ENCODE data around the gene AKTIP. TPM values are rescaled to one million over a fixed set of nuclear protein-coding genes. Genes with fewer than 3 reads are reported as not detected.

The AKTIP gene
- total RNA-seq, 1 experiment from 2014 or later: 26.2 TPM

DNA sequence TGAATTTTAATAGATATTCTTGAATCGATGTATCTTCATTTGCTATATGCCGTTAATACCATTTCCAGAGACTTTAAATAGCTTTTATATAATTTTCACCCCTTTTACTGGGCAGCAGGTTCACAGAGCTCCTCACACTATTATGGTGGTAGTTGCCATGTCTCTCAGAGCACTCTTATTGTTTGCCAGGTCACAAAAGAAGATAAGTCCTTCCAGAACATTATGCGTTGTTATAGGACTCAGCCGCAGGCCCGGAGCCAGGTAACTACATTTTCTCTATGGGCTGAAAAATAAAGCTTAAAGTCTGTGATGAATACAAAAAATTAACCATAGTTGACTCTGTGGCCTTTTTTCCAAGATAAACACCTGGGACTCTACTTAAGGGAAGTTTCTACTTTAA lies 24.0 kb downstream of the AKTIP start:
- H3K23me2 ChIP-seq (ENCODE audit: insufficient read length, low read depth, low read length, poor library complexity, severe bottlenecking): no peaks in the 10 kb centered on the region
- H2BK12ac ChIP-seq (ENCODE audit: insufficient read length, low read depth, low read length): no peak overlapping the region
- no peaks in the 10 kb centered on the region for H3K4me1 ChIP-seq (ENCODE audit: insufficient read depth, low read length)
- no peak overlapping the region for H3K4ac ChIP-seq (ENCODE audit: low read depth, low read length)
- H2BK5ac ChIP-seq (ENCODE audit: insufficient read length, low read length): no peak overlapping the region
- H2AK5ac ChIP-seq (ENCODE audit: insufficient read length, low read length): no peak overlapping the region
- H3K9ac ChIP-seq (ENCODE audit: extremely low read depth, insufficient read length, low read length): no peak overlapping the region
- Mint-ChIP-seq H3K4me1 (no peaks in the 10 kb centered on the region), H3K36me3 (ENCODE audit: insufficient read depth in 1 of 3, low read depth in 3 of 3) (peaks cover 29 to 66% (median 65%) of the 10 kb centered on the region in 3 experiments; a peak in 6 of 7 replicates), H3K27me3 (ENCODE audit: low read depth) (no peaks in the 10 kb centered on the region), H3K27ac (no peak overlapping the region), H3K9me3 (no peaks in the 10 kb centered on the region), H3K4me3 (no peak overlapping the region)
- DNase-seq: no peak
- H3K14ac ChIP-seq (ENCODE audit: insufficient read depth, low read length): no peak overlapping the region
- H2BK15ac ChIP-seq (ENCODE audit: low read depth, low read length): no peak overlapping the region
- no peak overlapping the region for H3K4me2 ChIP-seq (ENCODE audit: insufficient read depth, insufficient read length, low read length)
- no peak overlapping the region for H3K56ac ChIP-seq (ENCODE audit: insufficient read length, low read depth, low read length)
- H4K5ac ChIP-seq (ENCODE audit: insufficient read length, low read depth, low read length): no peak overlapping the region
- WGBS (ENCODE audit: extremely low coverage, insufficient read length, low lambda C conversion rate): no CpG with 5 or more reads among the region's 5 CpGs
- H3K27me3 ChIP-seq (ENCODE audit: insufficient read depth, low read length): no peaks in the 10 kb centered on the region
- no peak overlapping the region for H4K91ac ChIP-seq (ENCODE audit: insufficient read length, low read depth, low read length)
- no peaks in the 10 kb centered on the region for H3K79me1 ChIP-seq (ENCODE audit: insufficient read depth, low read depth, low read length, poor library complexity, severe bottlenecking)
- TF ChIP-seq, protein P1, sequence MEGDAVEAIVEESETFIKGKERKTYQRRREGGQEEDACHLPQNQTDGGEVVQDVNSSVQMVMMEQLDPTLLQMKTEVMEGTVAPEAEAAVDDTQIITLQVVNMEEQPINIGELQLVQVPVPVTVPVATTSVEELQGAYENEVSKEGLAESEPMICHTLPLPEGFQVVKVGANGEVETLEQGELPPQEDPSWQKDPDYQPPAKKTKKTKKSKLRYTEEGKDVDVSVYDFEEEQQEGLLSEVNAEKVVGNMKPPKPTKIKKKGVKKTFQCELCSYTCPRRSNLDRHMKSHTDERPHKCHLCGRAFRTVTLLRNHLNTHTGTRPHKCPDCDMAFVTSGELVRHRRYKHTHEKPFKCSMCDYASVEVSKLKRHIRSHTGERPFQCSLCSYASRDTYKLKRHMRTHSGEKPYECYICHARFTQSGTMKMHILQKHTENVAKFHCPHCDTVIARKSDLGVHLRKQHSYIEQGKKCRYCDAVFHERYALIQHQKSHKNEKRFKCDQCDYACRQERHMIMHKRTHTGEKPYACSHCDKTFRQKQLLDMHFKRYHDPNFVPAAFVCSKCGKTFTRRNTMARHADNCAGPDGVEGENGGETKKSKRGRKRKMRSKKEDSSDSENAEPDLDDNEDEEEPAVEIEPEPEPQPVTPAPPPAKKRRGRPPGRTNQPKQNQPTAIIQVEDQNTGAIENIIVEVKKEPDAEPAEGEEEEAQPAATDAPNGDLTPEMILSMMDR (conservative IDR thresholded peaks at IDR 0.05): no peak
- no peak overlapping the region for H3K18ac ChIP-seq (ENCODE audit: insufficient read length, low read depth, low read length)
- H3K79me2 ChIP-seq (ENCODE audit: insufficient read depth, low read length): no peaks in the 10 kb centered on the region
- H2BK120ac ChIP-seq (ENCODE audit: low read depth, low read length, poor library complexity, severe bottlenecking): no peak overlapping the region
- H2AFZ ChIP-seq (ENCODE audit: low read length): no peak overlapping the region
- H2BK20ac ChIP-seq (ENCODE audit: low read depth, low read length, poor library complexity, severe bottlenecking): no peak overlapping the region
- H3K27ac ChIP-seq (ENCODE audit: insufficient read length, low read depth, low read length): no peak overlapping the region
- no peaks in the 10 kb centered on the region for H3K9me3 ChIP-seq (ENCODE audit: control insufficient read depth, low read depth, low read length)
- no peak overlapping the region for H3T11ph ChIP-seq (ENCODE audit: low read length)
- H4K20me1 ChIP-seq (ENCODE audit: control insufficient read depth, insufficient read depth, insufficient read length): no peaks in the 10 kb centered on the region
- H3K23ac ChIP-seq (ENCODE audit: insufficient read length, low read depth, low read length): no peak overlapping the region
- H4K8ac ChIP-seq (replicated peaks; ENCODE audit: insufficient read length, low read depth, low read length): no peak overlapping the region

Data from H9 (cell line).